HT-29 (cell line): ENCODE data around the gene SS18L1. TPM values are rescaled to one million over a fixed set of nuclear protein-coding genes. Genes with fewer than 3 reads are reported as not detected.

Experiments
- DNase-seq: peaks from one replicate; pipeline ENCODE4 v3.0.0-alpha.2; 2015; ENCODE audit warnings: low spot score
- total RNA-seq: library from RNA; depleted of rRNA; stranded (reverse); fragments of >200 nt; shearing (Covaris generic); gene quantifications from 2 replicates; pipeline ENCODE4 v1.2.3, GENCODE V29; 2014; rRNA removed

Gene SS18L1
- total RNA-seq, 1 experiment from 2014 or later = 65.8 TPM

DNA sequence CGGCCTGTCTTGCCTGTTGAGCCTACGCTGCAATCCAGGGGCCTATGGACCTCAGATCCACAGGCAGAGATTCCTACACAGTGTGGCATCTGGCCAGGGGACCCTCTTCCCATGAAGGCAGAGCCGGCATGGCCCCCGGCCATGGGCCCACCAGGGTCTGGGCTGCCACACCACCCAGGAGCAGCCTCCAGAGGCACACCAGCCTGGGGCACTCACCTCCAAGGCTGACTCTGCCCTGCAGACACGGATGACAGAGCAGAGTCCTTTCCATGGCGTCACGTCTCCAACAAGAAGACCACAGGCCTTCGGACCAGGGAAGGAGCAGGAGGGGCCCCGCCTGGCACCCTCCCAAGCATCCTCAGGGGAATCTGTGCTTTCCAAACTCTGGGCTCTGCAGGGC is 80.0 kb downstream of the SS18L1 start:
- no peak for DNase-seq

DNA sequence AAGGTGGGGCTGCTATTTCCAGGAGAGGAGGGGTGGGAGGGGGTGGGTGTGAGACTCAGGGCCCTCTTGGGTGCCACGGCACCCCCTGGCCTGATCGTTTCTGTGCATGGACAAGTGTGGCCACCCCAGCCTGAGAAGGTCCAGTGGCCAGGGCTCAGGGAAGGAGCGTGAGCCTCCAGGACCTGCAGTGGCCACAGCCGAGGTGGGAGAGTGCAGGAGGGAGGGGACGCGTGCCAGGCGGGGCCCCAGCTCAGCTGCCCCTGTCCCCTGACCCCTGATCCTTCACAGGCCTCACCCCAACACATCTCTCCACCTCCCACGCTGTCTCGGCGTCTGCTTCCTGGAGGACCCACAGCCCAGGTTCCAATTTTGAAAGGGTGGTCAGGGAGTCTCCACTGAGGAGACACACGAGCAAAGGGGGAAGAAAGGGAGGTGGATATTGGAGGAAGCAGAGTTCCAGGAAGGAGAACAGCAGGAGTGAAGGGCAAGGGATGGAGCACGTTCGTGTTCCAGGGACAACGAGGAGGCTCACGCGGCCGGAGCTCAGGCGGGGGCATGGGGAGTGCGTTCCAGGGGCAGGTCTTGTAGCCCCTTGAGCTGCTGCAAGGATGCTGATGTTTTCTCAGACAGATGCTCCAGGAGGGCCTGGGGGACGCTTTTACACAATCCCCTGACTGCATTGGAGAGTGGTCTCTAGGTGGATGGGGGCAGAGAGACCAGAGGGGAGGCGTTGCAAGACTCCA is 80.7 kb downstream of the SS18L1 start:
- no peak for DNase-seq

DNA sequence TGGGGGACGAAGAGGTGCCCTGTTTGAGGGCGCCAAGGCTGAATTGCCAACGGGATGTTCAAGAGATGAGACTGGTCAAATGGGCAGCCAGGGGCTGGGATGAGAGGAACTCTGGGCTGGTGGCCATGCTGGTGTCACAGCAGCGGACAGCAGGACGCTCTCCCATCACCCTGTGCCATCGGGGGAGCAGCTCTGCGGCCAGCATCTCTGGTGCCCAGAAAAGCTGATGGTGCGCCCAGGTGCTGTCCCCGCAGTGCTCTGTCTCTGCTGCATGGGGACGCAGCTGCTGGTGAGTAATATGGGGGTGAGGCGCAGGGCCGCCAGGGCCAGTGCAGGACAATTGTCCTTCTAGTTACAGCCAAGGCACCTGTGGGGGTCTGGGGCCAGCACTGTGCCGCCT is 81.5 kb downstream of the SS18L1 start:
- DNase-seq = no peak

DNA sequence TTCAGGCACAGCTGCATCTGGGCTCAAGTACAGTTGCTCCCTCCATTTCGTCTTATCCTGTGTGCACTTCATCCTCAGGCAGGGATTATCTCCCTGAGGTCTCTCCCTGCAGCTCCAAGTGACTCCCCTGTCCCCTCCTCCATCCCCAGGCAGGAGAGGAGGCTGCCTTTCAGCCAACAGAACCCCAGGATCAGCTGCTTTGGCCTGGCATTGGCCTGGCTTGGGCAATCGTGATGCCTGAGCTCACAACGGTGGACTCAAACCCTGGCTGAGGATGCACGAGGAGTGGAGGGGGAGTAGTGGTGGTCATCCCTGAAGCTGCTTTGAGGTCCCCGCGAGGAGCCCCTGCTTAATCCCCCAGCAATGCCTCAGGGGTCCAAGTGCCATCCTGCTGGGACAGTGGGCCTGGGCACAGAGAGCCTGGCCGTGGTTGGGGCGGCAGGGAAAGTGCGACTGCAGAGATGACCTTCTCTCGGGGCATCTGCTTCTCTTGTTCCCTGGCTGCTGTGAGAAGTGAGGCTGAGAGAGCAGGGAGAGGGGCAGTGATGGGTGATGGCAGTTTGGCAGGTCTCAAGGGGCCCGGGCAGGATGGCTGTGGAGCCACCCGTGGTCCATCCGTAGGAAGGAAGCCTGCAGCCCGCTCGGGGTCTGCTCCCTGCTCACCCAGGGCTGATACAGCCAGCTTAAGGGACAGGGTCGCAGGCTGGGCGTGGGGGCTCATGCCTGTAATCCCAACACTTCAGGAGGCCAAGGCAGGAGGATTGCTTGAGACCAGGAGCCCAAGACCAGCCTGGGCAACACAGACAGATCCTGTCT is 82.5 kb downstream of the SS18L1 start:
- DNase-seq = no peak

DNA sequence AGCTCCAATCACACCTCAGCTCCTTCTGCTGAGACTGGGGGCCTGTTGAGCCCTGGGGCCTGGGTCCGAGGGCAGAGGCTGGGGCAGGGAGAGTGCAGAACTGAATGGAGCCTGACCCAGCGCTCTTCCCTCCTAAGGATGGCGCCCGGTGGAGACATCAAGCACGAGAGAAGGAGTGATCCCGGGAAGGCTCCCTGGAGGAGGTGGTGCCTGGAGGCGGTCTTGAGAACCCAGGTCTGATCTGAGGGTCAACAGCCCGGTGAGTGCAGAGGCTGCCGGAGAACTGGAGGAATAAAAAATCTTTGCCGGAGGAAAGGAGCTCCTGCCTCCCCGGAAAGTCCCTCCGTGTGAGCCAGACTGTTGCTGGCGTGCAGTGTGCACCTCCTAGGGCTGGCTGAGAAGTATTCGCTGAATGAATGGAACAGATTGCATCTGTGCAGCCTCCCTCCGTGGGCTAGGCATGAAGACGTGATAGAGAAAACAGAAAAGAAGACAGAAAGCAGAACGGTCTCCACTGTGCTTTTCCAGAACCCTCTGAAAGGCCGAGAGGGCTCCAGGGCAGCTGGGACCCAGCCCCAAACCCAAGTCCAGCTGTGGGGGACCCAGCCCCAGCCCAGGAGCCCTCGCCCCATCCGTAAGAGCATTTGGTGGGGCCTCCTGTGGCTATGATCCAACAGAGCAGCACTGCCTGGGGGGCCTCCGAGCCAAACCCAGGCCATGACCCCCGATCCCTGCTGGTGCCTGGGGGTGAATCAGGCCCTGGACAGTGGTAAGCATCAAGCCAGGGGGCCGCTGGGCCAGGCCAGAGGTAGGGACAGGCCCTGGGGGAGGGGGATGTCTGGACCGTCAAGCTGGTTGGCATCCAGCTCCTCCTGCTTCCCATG is 83.4 kb downstream of the SS18L1 start:
- DNase-seq = no peak

DNA sequence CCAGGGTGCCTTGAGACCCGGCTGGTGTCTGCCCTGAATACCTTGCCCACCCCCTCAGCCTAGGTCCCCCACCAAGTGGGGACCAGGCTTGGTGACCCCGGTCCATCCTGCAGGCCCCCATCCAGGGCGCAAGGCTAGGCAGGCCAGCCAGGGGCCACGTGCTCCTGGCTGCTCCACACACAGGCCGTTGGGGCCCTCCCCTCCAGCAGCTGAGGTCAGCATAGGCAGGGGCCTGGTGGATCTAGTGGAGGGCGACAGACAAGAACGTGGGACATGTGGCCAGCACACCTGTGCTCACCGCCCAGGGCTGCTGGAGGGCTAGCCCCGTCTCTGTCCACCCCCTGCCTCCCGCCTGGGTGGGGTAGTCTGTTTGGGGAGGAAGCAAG is 84.0 kb downstream of the SS18L1 start:
- no peak for DNase-seq

DNA sequence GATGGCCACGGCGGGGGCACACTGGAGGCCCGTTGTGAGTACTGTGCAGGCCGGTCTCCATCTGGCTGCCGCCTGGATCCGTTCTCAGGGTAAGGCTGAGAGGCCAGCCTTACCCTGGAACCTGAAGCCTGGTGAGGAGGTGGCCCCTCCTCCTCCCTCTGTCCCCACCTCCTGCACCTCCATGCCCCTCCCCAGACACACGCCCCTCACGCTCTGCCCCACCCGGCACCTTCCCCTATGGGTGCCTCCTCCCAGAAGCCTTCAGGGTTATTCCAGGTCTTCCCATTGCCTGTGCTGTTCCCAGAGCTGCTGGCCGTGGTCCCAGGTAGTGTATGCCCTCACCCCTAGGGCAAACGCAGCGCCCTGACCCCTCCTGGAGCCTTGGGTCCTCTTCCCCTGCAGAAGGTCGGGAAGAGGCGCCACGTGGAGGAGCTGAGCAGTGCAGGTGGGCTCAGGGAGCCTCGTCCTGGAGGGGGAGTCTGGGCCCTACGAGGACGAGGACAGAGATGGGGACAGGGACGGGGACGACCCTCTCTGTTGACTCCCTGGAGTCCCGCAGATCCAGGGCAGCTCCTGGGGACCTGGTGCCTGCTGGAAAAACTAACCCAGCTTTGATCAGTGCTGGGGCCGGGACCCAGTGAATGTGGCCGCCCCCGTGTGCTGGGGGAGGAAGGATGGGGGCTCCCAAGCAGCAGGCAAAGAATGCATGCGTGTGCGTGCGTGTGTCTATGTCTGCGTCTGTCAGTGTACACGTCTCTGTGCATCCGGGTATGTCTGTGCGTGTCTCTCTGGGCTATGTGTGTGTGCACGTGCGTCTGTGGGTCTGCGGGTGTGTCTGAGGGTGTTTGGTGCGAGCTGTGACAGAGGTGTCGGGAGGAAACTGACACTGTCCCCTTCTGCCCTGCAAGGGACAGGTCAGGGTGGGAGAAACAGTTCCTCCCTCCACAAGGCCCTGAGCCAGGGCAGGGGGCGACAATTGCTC is 84.7 kb downstream of the SS18L1 start:
- DNase-seq = peak; percentile 30

DNA sequence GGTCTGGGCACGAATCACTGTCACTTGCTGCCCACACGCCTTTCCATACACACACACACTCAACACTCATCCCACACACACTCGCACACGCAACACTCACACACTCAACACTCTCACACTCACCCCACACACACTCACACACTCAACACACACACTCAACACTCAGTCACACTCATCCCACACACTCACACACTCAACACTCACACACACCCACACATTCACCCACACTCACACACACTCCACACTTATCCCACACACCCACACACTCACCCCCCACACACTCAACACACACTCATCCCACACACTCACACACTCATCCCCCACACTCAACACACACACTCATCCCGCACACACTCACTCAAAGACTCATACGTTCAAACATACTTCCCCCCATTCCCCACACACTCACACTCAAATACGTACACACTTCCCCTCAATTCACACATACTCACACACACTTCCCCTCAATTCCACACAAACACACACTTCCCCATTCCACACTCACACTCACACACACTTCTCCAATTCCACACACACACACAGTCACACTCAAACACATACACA is 85.5 kb downstream of the SS18L1 start:
- no peak for DNase-seq

DNA sequence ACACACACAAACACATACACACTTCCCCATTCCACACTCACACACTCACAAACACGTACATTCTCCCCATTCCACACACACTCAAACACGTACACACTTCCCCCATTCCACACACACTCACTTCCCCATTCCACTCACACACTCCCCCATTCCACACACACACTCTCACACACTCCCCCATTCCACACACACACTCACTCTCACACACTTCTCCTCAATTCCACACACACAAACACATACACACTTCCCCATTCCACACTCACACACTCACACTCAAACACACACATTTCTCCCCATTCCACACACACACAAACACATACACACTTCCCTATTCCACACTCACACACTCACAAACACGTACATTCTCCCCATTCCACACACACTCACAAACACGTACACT is 86.1 kb downstream of the SS18L1 start:
- no peak for DNase-seq

DNA sequence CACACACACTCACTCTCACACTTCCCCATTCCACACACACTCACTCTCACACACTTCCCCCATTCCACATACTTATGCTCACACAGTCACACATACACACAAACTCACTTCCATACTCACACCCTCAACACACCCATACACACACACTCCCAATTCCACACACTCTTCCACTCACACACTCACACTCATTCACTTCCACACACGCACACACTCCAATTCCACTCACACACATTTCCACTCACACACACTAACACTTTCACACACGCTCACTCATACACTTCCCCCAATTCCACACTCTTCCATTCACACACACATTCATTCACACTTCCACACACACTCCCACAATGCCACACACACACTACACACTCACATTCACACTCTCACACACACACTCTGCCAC is 86.7 kb downstream of the SS18L1 start:
- DNase-seq = no peak

DNA sequence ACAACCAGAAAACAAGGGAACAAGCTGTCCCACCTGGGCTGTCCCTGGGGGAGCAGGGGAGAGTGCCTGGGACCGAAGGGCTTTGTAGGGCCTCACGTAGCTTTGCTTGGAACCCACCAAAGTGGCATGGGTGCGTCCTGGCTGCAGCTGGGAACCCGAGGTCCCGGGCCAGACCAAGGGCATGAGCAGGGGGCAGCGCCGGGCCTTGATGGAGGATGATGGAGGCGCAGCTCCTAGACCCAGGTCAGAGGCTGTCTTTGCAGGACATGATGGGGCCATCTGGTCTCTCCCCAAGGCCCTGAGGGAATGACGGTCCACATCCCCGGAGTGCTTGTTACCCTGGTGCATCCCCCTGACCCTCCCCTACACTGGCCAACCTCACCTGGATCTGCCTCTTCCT is 87.1 kb downstream of the SS18L1 start:
- DNase-seq = no peak

DNA sequence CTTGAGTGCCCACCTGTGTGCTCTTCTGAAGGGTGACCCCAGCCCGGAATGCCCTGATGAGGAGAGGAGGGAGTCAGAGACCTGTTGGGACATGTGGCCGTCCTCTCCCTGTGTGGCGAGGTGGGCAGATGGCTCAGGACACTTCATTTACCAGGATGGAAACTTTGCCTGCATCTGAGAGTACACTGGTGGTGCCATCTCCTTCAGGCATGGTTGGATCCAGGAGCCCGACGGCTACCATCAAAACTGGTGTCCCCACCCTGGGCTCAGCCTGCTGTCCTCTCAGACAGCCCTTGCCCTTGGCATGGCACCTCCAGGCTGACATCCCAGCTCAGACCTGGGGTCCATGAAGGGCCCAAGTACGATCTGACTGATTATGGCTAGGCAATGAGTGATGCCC is 87.7 kb downstream of the SS18L1 start:
- no peak for DNase-seq

Other genes starting within 250 kb of the SS18L1 start
- gene TAF4, start 77.9 kb upstream of the SS18L1 start, total RNA-seq = 12.2 and 14.1 TPM in 2 replicates
- gene LSM14B, start 21.3 kb upstream of the SS18L1 start, total RNA-seq = 76.1 and 80.0 TPM in 2 replicates
- gene PSMA7, start 375 bp upstream of the SS18L1 start, total RNA-seq = 822 and 933 TPM in 2 replicates
- 41.9 and 44.2 TPM in 2 replicates for gene MTG2, start 39.3 kb downstream of the SS18L1 start, total RNA-seq
- not detected in 2 replicates for gene HRH3, start 76.5 kb downstream of the SS18L1 start, total RNA-seq
- 44.9 and 49.8 TPM in 2 replicates for gene OSBPL2, start 94.8 kb downstream of the SS18L1 start, total RNA-seq
- gene ADRM1, start 159.2 kb downstream of the SS18L1 start, total RNA-seq = 659 and 752 TPM in 2 replicates
- 286 and 336 TPM in 2 replicates for gene LAMA5, start 223.5 kb downstream of the SS18L1 start, total RNA-seq
- gene RPS21, start 243.3 kb downstream of the SS18L1 start, total RNA-seq = 3,073 and 3,139 TPM in 2 replicates